ENCODE results near the gene PNPLA7. TPM values are rescaled to one million over a fixed set of nuclear protein-coding genes. Genes with fewer than 3 reads are reported as not detected.

Gene PNPLA7
- total and polyA plus RNA-seq, 2 of the 8 experiments (the other 6 are each of a cell fraction or from before 2014, with no cell fraction given) = 0.35 to 0.47 TPM

- TF ChIP-seq CHD7 (IDR thresholded peaks at IDR 0.05; ENCODE audit: insufficient replicate concordance, low read length) (no peak), TCF12 (IDR thresholded peaks at IDR 0.05; ENCODE audit: low read depth, low read length) (no peak), TAF1 (IDR thresholded peaks at IDR 0.05; ENCODE audit: low read depth, low read length) (peak; percentile 80), KDM4A (IDR thresholded peaks at IDR 0.05; ENCODE audit: low read depth, low read length, severe bottlenecking) (peak; percentile 14), PHF8 (conservative IDR thresholded peaks at IDR 0.05; ENCODE audit: low read depth, low read length) (peak; percentile 67), NRF1 (IDR thresholded peaks at IDR 0.05; ENCODE audit: low read depth, low read length) (peak; percentile 35; the same call in 1 of the 2 replicates), POLR2A (IDR thresholded peaks at IDR 0.05; ENCODE audit: control extremely low read depth in 1 of 2, low read depth in 2 of 2, low read length in 2 of 2) (peak in 1 of 2 experiments; percentile 56; a peak in 2 of 3 replicates), CREB1 (IDR thresholded peaks at IDR 0.05) (peak; percentile 85), MAX (IDR thresholded peaks at IDR 0.05) (peak; percentile 56; the same call in 1 of the 2 replicates), ASH2L (IDR thresholded peaks at IDR 0.05; ENCODE audit: low read length) (peak; percentile 35)
Measured at GRCh38 chr9:137590469-137591383, 40.5 kb upstream of the PNPLA7 start, which contains the start of gene ZMYND19 (continued).

Measured in H1 (cell line).